Stimulated activated effector memory CD8-positive, alpha-beta T cell treated with anti-CD3 and anti-CD28 coated beads, Interleukin-12 subunit alpha, Interleukin-12 subunit beta, amount 100 ng/mL, for 72 hours (primary cell): ENCODE results near the gene GRIN3A.
"Not testable (repeated sequence)": the region's sequence is repeated elsewhere in the genome, so short reads cannot be mapped to it uniquely, and the experiment has no call there.

ENCODE experiments used
- ATAC-seq: fragments of 150-1000 bp; cut with Tn5 transposase; 2 replicates; pipeline ENCODE4 v1.10.0; 2021
- DNase-seq, 2 donors: peaks; one replicate each; pipeline ENCODE4 v3.0.0; 2021 to 2022; ENCODE audit warnings: low spot score in 2 of 2
- H3K27ac Mint-ChIP-seq: one replicate; pipeline ENCODE4 v1.8.0; 2022; ENCODE audit warnings: mild to moderate bottlenecking, mixed read lengths
- H3K36me3 Mint-ChIP-seq: one replicate; pipeline ENCODE4 v1.8.0; 2022; ENCODE audit warnings: mild to moderate bottlenecking, mixed read lengths
- H3K4me1 Mint-ChIP-seq: one replicate; pipeline ENCODE4 v1.8.0; 2022; ENCODE audit warnings: mixed read lengths
- H3K4me3 Mint-ChIP-seq: one replicate; pipeline ENCODE4 v1.8.0; 2022; ENCODE audit warnings: mild to moderate bottlenecking, mixed read lengths
- H3K9me3 Mint-ChIP-seq: one replicate; pipeline ENCODE4 v1.8.0; 2022; ENCODE audit warnings: mixed read lengths

GRIN3A gene

DNA sequence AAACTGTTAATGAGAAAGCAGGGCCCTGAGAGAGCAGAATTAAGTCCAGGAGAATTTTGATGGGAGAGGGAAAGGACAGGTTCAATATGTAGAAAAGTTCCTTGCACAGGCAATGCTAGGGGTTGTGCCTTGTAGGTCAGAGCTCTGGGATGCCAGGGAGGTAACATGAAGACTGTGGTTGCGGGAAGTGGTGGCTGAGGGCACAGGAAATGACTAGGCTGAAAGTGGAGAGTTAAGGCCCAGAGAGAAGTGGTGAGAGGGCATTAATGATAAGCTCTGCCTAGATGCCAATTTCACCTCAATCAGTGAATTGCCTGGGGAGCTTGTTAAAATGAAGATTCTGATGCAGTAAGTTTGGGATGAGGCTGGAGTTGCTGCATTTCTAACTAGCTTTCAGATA is 112.2 kb downstream of the GRIN3A start:
- Mint-ChIP-seq H3K4me3 (no peak overlapping the region), H3K27ac (no peak overlapping the region), H3K9me3 (no peaks in the 10 kb centered on the region), H3K36me3 (no peaks in the 10 kb centered on the region), H3K4me1 (peaks cover 5% of the 10 kb centered on the region)
- no peak for DNase-seq
- peak; percentile 72 for ATAC-seq

DNA sequence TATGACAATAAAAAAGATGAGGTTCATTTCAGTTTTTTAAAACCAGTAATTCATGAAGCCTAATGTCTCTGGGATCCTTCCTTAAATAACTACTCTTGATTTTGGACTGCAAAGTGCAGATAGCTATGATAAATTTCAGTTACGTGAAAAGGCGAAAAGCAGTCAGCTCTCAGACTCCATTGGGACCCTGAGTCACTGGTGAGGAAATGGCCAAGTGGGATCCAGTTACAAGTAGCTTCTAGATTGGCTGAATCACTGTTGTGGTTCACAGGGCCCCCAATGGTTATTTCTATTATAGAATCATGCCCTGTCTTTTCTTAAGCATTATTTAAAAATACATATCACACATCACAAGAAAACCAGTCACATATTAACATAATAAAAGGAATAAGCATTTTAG is 112.6 kb downstream of the GRIN3A start:
- Mint-ChIP-seq H3K4me3 (no peak overlapping the region), H3K9me3 (no peaks in the 10 kb centered on the region), H3K4me1 (peaks cover 5% of the 10 kb centered on the region), H3K36me3 (no peaks in the 10 kb centered on the region), H3K27ac (no peak overlapping the region)
- ATAC-seq, result no peak
- DNase-seq, result no peak

DNA sequence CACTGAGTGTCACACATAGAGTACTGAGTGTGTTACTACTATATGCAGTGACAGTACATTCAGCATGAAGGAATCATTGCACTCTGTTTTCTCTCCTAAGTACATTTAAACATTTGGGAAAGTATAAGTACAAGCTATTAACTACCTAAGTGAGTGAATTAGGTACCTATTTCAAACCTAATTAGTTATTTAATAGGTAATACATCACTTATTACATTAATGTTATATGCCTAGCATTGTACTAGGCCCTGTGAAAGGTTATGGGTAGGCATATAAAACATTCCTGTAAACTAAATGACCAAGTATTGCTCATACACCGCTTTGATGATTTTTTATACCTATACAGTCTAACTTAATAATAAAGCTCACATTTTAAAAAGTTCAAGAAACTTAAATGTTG is 118.0 kb downstream of the GRIN3A start:
- Mint-ChIP-seq H3K27ac (no peak overlapping the region), H3K4me1 (no peaks in the 10 kb centered on the region), H3K9me3 (no peaks in the 10 kb centered on the region), H3K4me3 (no peak overlapping the region), H3K36me3 (no peaks in the 10 kb centered on the region)
- no peak for ATAC-seq
- no peak for DNase-seq

DNA sequence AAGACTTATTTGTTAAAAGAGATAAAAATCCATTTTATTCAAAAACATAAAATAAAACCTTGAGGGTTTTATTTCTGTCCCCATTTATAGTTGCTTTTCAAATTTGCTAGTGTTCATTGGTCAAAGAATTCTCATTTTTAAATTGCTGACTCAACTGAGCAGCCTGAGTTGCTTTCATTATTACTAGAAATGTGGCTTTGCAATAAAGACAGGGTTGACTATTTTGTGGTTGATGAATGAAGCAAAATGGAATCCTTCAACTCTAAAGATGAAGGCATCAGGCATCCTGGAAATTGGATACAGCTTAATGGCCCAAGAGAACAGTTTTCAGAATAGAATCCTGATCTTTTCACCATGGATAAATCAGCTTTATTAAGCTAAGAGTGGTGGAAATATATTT is 119.7 kb downstream of the GRIN3A start:
- no peak for DNase-seq
- no peaks in the 10 kb centered on the region for H3K9me3 Mint-ChIP-seq
- H3K36me3 Mint-ChIP-seq, result no peaks in the 10 kb centered on the region
- no peak overlapping the region for H3K4me3 Mint-ChIP-seq
- H3K4me1 Mint-ChIP-seq, result no peaks in the 10 kb centered on the region
- H3K27ac Mint-ChIP-seq, result no peak overlapping the region
- ATAC-seq, result peak; percentile 51

DNA sequence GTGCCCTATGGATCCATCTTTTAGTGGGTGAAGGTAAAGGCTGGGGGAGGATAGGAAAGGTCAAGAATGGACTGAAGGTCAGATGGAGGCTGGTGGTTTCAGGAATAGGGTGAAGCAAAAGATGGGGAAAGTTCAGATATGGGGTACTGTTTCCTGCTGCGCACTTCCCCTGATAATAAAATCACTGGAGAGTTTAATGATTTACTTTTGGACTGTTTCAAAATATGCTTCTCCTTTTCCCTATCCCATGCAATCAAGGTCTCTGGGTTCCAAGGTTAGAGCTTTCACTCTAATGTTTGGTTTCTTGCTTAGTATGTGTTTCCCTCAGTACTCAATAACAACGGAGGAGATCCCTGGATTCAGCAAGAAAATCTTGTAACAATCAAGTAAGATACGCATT is 132.9 kb downstream of the GRIN3A start:
- H3K27ac Mint-ChIP-seq, result no peak overlapping the region
- no peak overlapping the region for H3K4me3 Mint-ChIP-seq
- H3K4me1 Mint-ChIP-seq, result no peaks in the 10 kb centered on the region
- no peaks in the 10 kb centered on the region for H3K36me3 Mint-ChIP-seq
- ATAC-seq (no peak), DNase-seq (no peak)
- H3K9me3 Mint-ChIP-seq, result no peaks in the 10 kb centered on the region

DNA sequence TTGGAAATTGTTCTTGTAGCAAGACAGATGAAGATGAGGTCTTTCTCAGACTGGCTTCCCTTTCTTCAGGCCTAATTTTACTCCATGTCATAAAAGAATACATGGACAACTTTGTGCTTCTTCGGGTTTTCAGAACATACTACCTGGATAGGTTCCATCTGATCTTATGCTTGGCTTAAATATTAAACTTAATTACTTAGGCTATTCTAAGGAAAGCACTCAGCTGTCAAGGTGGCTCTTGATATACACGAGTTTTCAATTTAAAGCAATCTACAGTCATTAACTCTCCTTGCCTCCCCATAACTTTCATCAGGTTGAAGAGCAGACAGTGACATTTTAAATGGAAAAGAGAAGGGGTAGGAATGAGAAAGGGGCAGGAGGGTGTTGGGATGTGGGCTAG is 134.2 kb downstream of the GRIN3A start:
- DNase-seq, result no peak
- no peaks in the 10 kb centered on the region for H3K36me3 Mint-ChIP-seq
- no peaks in the 10 kb centered on the region for H3K4me1 Mint-ChIP-seq
- H3K4me3 Mint-ChIP-seq, result no peak overlapping the region
- ATAC-seq, result no peak
- no peaks in the 10 kb centered on the region for H3K9me3 Mint-ChIP-seq
- H3K27ac Mint-ChIP-seq, result no peak overlapping the region

DNA sequence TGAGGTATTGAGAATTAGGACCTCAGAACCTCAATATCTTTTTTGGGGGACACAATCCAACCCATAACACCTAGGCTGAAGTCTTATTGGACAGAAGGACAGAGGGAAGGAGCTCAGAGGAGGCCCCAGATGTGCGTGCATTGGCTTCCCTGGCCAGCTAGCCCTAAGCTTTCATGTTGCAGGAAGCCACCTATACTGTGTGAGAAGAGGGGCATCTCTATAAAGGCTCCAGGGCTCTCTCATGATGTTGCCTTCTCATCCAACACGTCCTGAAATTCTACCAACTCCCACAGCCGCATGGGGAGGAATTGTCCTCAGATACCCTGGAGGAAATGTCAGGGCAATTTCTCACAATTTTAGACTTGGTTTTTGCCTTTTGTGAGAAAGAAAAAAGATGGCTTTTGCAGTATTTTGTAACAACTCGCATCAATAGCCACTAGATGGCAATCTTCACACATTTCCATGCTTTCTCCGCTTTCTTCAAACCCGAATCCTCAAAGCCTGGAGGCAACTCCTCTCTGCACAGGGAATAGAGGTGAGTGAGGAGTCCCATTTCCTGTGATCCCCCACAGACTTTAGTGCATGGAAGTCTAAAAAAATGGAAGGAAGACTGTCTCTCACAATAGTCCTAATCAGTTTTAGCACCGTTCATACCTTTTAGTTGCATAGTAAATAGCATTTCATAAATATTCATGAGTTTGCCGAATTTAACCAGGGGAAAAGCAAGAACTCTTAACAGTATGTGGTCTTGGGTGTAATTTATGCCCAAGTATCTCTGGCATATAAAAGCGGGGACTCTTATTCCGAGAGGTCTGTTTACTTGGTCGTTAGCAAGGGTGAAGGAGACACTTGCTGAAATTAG is 136.3 kb downstream of the GRIN3A start:
- Mint-ChIP-seq H3K36me3 (no peaks in the 10 kb centered on the region), H3K9me3 (no peaks in the 10 kb centered on the region), H3K4me3 (no peak overlapping the region), H3K4me1 (no peaks in the 10 kb centered on the region), H3K27ac (no peak overlapping the region)
- DNase-seq, result no peak
- ATAC-seq, result no peak

DNA sequence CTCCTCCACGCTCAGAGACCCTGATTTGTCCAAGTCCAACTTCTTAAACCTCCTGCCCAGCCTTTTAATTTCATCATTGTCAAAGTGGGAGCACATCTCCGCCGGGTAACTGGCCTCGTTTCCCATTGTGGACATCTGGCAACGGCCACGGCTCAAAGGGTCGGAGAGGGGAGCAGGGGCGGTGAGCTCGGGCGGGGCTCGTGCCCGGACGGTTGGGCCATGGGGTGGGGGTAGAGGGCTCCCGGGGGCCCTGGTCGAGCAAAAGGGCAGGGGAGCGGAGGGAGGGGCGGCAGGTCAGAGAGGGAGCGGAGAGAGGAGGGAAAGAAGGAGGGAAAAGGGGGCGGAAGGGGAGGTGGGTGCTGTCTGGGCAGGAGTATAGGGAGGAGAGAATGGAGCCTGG is 143.7 kb downstream of the GRIN3A start, which contains the start of gene PPP3R2:
Gene PPP3R2, minus strand, starts transcription at position 174 of the 400 bp plus-strand sequence. Its CDS starts 48 bp downstream, at position 126.
- no peaks in the 10 kb centered on the region for H3K4me1 Mint-ChIP-seq
- ATAC-seq (no peak), DNase-seq (no peak)
- no peak within 1 kb of the TSS for H3K4me3 Mint-ChIP-seq
- no peaks in the 10 kb centered on the region for H3K36me3 Mint-ChIP-seq
- H3K9me3 Mint-ChIP-seq, result no peaks in the 10 kb centered on the region
- no peak within 1 kb of the TSS for H3K27ac Mint-ChIP-seq

DNA sequence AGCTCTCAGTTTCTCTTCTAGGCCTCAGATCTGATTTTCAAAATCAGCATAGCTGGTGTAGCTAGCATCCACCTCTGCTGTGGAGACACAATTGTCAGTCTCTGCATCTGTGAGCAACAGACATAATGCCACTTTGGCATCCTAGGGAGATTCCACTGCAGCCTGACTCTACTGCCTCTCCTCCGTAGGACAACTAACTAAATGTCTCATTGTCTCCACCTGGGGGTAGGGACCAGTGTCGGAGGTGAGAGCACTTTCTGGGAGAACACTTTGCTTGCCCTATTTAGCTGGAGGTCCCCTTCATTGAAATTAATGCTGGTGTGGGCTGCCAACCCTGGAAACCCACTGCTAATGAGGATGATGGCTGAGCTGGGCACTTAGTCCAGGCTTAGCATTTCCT is 145.1 kb downstream of the GRIN3A start:
- no peak for ATAC-seq
- no peak overlapping the region for H3K27ac Mint-ChIP-seq
- no peaks in the 10 kb centered on the region for H3K9me3 Mint-ChIP-seq
- no peak overlapping the region for H3K4me3 Mint-ChIP-seq
- no peaks in the 10 kb centered on the region for H3K4me1 Mint-ChIP-seq
- DNase-seq, result no peak
- no peaks in the 10 kb centered on the region for H3K36me3 Mint-ChIP-seq

DNA sequence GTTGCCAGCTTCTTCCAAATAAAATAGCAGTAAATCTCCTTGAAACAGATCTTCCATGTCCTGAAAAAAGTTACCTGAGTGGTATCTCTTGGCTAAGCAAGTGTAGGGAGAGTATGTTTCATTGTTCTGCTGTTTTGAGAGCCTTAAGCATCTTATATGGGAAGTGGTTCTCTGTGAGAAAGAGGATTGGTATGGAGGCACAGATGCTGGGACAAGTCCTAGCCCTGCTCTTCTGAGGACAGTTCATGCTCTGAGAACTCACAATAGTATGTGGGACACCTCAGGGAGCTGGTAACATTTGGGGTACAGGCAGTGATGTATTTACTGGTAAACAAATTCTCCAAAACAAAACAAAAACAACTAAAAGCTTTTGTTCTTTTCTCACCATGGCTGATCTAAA is 145.7 kb downstream of the GRIN3A start:
- no peaks in the 10 kb centered on the region for H3K9me3 Mint-ChIP-seq
- H3K4me3 Mint-ChIP-seq, result no peak overlapping the region
- DNase-seq, result no peak
- no peaks in the 10 kb centered on the region for H3K36me3 Mint-ChIP-seq
- no peaks in the 10 kb centered on the region for H3K4me1 Mint-ChIP-seq
- no peak overlapping the region for H3K27ac Mint-ChIP-seq
- ATAC-seq, result no peak

DNA sequence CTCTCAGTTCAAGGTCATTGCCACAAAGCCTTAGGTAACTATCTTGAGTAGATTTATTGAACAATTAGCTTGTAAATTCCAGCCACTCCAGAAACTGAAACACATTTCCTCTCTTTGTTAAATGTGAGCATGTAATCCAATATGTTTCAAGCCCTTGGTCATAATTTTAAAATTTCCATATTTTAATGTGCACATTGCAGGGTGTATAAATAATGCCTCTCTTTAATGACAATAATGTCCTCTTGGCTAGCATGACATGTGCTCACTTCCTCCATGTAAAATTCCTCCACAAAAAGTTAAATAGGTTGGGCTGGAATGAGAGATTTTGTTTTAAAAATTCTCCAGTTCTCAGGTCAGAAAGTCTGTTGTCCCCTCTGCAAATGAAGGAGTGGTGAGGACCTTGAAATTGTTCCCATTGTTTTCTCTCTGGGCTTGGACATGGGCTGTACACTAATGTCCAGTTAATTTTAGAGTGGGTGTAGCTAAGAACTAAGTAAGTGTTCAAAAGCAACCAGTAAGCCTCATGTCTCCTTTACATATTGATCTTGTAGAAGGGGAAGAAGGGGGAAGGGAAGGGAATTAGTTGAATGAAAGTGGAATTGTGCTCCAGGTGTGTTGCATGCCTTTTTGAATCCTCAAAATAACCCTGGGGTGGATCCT is 146.5 kb downstream of the GRIN3A start:
- ATAC-seq, result no peak
- Mint-ChIP-seq H3K9me3 (no peaks in the 10 kb centered on the region), H3K4me3 (no peak overlapping the region), H3K27ac (no peak overlapping the region), H3K4me1 (no peaks in the 10 kb centered on the region), H3K36me3 (no peaks in the 10 kb centered on the region)
- DNase-seq, result no peak

DNA sequence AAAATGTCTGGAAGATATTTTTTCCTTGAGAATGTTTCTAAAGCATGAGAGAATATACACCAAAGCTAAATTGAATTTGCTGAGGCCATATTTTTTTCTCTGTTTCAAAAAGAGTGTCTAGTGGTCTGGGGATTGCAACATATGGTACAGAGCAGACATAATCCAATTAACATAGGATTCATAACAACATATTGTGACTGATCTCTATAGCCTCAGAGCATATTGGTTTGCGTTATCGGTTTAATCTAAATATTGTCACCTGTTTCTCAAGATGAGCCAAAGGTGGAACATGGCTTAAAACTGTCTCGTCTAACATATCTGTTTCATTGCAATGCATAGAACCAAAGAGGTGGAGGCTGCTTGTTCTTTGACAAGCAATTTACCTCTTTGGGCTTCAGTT is 147.5 kb downstream of the GRIN3A start:
- DNase-seq (no peak), ATAC-seq (no peak)
- Mint-ChIP-seq H3K4me3 (no peak overlapping the region), H3K36me3 (no peaks in the 10 kb centered on the region), H3K27ac (no peak overlapping the region), H3K9me3 (no peaks in the 10 kb centered on the region), H3K4me1 (no peaks in the 10 kb centered on the region)

DNA sequence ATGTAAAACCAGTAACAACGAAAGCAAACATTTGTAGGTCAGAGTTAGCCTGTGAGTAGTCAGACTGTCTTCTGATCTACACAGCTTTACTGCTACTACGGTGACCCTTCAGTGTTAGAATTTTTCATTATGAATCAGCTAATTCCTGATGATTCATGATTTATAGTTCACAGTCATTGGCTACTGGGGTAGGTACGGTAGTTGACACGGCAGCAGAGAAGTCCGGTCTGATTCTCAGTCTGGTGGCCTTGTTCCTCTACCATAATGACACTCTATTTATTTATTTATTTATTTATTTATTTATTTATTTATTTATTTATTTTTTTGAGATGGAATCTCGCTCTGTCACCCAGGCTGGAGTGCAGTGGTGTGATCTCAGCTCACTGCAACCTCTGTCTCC is 148.4 kb downstream of the GRIN3A start:
- H3K4me3 Mint-ChIP-seq, DNase-seq, H3K4me1 Mint-ChIP-seq: not testable (repeated sequence)

DNA sequence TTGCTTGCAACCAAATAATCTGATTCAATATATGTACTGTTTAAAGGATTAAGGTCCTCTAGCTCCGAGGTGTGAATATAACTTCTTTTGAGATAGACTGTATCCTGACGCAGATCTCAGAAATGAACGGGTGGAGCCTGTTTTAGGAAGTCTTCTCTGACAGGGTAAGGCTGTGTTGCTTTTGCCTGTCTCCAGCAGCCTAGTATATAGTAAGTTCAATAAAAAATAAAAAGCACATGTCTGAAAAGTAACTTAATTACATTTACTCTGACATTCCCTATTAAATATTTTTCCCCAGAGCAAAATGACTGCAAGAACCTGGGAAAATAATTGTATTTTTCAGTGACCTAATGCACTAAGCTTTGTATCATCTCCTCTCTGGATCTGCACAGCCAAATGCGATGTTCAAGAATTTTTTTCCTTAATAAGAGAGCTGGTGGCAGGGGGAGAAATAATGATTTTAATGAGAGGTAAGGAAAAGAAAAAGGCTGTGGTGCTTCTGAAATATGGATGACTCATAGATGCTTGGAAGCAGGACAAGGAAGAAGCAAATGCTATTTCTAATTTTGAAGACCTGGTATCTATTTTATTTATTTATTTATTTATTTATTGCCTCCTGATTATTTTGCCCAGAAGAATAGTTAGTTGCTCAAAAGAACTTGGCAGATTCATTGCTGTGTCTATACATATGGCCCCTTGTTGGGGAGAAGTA is 151.0 kb downstream of the GRIN3A start:
- H3K4me1 Mint-ChIP-seq, result no peaks in the 10 kb centered on the region
- no peaks in the 10 kb centered on the region for H3K36me3 Mint-ChIP-seq
- no peaks in the 10 kb centered on the region for H3K9me3 Mint-ChIP-seq
- ATAC-seq (no peak), DNase-seq (no peak)
- H3K27ac Mint-ChIP-seq, result no peak overlapping the region
- no peak overlapping the region for H3K4me3 Mint-ChIP-seq

More for the DNA sequence above, 148.4 kb downstream of the GRIN3A start:
- H3K36me3 Mint-ChIP-seq, H3K27ac Mint-ChIP-seq, ATAC-seq, H3K9me3 Mint-ChIP-seq: not testable (repeated sequence)

DNA sequence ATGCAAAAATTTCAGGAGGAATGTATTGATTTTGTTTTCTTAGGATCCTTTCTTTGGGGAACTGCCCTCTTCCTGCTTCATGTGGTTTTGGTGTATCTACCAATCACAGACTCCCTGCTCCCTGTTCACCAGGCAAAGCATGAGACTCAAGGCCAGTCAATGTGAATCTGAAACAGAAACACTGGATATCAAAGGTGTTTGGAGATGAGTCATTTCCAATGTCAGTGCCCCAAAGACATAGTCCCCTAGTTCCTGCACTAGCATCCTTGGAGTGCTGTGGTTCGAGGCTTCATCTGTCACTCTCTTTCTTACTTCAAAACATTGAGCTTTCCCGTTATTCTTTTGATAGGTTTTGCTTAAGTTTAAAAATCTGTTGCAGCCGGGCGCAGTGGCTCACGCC is 151.8 kb downstream of the GRIN3A start:
- H3K4me3 Mint-ChIP-seq, result no peak overlapping the region
- no peaks in the 10 kb centered on the region for H3K36me3 Mint-ChIP-seq
- DNase-seq, result no peak
- H3K9me3 Mint-ChIP-seq, result no peaks in the 10 kb centered on the region
- H3K27ac Mint-ChIP-seq, result no peak overlapping the region
- ATAC-seq, result peak; percentile 87
- H3K4me1 Mint-ChIP-seq, result no peaks in the 10 kb centered on the region

DNA sequence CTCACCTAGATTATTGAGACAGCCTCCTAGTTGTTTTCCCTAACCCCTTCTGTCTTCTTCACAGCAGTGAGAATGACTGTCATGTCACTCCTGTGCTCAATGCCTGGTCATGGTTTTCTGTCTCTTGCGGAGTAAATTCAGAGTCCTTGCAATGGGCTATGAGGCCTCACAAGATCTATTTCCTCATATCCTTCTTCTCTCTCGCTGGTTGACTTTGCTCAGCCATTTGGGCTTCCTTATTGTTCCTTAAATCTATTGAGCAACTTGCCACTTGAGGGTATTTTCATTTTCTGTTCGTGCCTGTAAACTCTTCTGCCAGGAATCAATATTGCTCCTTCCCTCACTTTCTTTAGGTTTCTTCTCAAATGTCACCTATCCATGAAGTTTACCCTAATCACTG is 152.7 kb downstream of the GRIN3A start:
- no peaks in the 10 kb centered on the region for H3K4me1 Mint-ChIP-seq
- no peak for DNase-seq
- H3K4me3 Mint-ChIP-seq, result no peak overlapping the region
- no peaks in the 10 kb centered on the region for H3K9me3 Mint-ChIP-seq
- ATAC-seq, result no peak
- H3K27ac Mint-ChIP-seq, result no peak overlapping the region
- H3K36me3 Mint-ChIP-seq, result no peaks in the 10 kb centered on the region
